Fibroblast of lung (primary cell): ENCODE measurements around the gene MAN2C1. TPM values are rescaled to one million over a fixed set of nuclear protein-coding genes. Genes with fewer than 3 reads are reported as not detected.
"Not testable (repeated sequence)": the region's sequence is repeated elsewhere in the genome, so short reads cannot be mapped to it uniquely, and the experiment has no call there.

Experiments
- DNase-seq, 2 donors: peaks; one replicate each; pipeline versions ENCODE4 v3.0.0 to v3.0.0-alpha.2; 2010; ENCODE audit warnings: low read depth in 2 of 2
- H2AFZ ChIP-seq: 2 replicates; pipeline ENCODE4 v1.5.1; 2012; ENCODE audit warnings: low read length, control low read depth, inconsistent platforms
- H3K27ac ChIP-seq: 2 replicates; pipeline ENCODE4 v1.5.1; 2011; ENCODE audit warnings: low read length, control low read depth; ENCODE audit not compliant: insufficient read depth
- H3K27me3 ChIP-seq: 2 replicates; pipeline ENCODE4 v1.5.1; 2011; ENCODE audit warnings: mild to moderate bottlenecking, low read length; ENCODE audit not compliant: control insufficient read depth, insufficient read depth
- H3K36me3 ChIP-seq: 2 replicates; pipeline ENCODE4 v1.5.1; 2011; ENCODE audit warnings: low read length; ENCODE audit not compliant: control insufficient read depth, insufficient read depth
- H3K4me1 ChIP-seq: 2 replicates; pipeline ENCODE4 v1.5.1; 2011; ENCODE audit warnings: low read length; ENCODE audit not compliant: control insufficient read depth, insufficient read depth; ENCODE audit errors: extremely low read depth
- H3K4me2 ChIP-seq: 2 replicates; pipeline ENCODE4 v1.5.1; 2011; ENCODE audit warnings: low read length, control low read depth; ENCODE audit not compliant: insufficient read depth; ENCODE audit errors: extremely low read depth
- H3K4me3 ChIP-seq, 4 experiments: fragments of 200-600 bp in 1 of 4; sonication (generic) in 1 of 4; replicated peaks in 1 of 4; 2 replicates each; pipeline ENCODE4 v1.5.1; 2011 to 2016; ENCODE audit warnings: low read length in 4 of 4, low read depth in 3 of 4, mild to moderate bottlenecking in 3 of 4, control low read depth in 2 of 4, inconsistent platforms in 1 of 4, mixed read lengths in 1 of 4; ENCODE audit not compliant: insufficient read depth in 1 of 4; ENCODE audit errors: control extremely low read depth in 1 of 4
- H3K79me2 ChIP-seq: 2 replicates; pipeline ENCODE4 v1.5.1; 2012; ENCODE audit warnings: mild to moderate bottlenecking, low read length, inconsistent platforms; ENCODE audit not compliant: control insufficient read depth, insufficient read depth
- H3K9ac ChIP-seq: 2 replicates; pipeline ENCODE4 v1.5.1; 2011; ENCODE audit warnings: mild to moderate bottlenecking, low read length, control low read depth; ENCODE audit not compliant: insufficient read depth
- H3K9me3 ChIP-seq: 2 replicates; pipeline ENCODE4 v1.5.1; 2012; ENCODE audit warnings: low read depth, low read length; ENCODE audit not compliant: control insufficient read depth, insufficient read depth
- H4K20me1 ChIP-seq: 2 replicates; pipeline ENCODE4 v1.5.1; 2011; ENCODE audit warnings: low read length; ENCODE audit not compliant: control insufficient read depth, insufficient read depth; ENCODE audit errors: extremely low read depth
- CTCF ChIP-seq, 2 donors: IDR thresholded peaks in 1 of 2; conservative IDR thresholded peaks in 1 of 2; 1 replicate in 1 of 2; 2 replicates in 1 of 2; pipeline ENCODE4 v1.5.1; 2011 to 2012; ENCODE audit warnings: low read length in 2 of 2, control low read depth in 1 of 2, inconsistent platforms in 1 of 2, low read depth in 1 of 2, mild to moderate bottlenecking in 1 of 2
- EZH2 ChIP-seq: IDR thresholded peaks from 2 replicates; pipeline ENCODE4 v1.5.1; 2012; ENCODE audit warnings: low read length, control low read depth, mild to moderate bottlenecking; ENCODE audit errors: missing control alignments
- polyA plus RNA-seq, 2 donors: library from polyadenylated mRNA; depleted of rRNA in 1 of 2; stranded (reverse) in 1 of 2; unstranded in 1 of 2; fragments of >200 nt; gene quantifications; 2 replicates each; pipeline ENCODE4 v1.2.1, GENCODE V29; 2011 to 2012; ENCODE audit warnings: missing spikeins in 1 of 2
- total RNA-seq: library from RNA; depleted of rRNA; stranded (reverse); fragments of >200 nt; gene quantifications from 2 replicates; pipeline ENCODE4 v1.2.1, GENCODE V29; 2014

The MAN2C1 gene
- total and polyA plus RNA-seq, 2 donors (not counting 1 experiment from before 2014, with no cell fraction given) = 40.6 to 124 TPM

GRCh38 chr15:75349851-75350588 lies 18.4 kb downstream of the MAN2C1 start:
- H3K4me2 ChIP-seq = no peak overlapping the region
- no peak overlapping the region for H2AFZ ChIP-seq
- H3K9ac ChIP-seq = no peak overlapping the region
- DNase-seq = no peak
- no peaks in the 10 kb centered on the region for H4K20me1 ChIP-seq
- peaks cover 5% of the 10 kb centered on the region for H3K27me3 ChIP-seq
- H3K27ac ChIP-seq = no peak overlapping the region
- no peak for TF ChIP-seq EZH2
- no peak for TF ChIP-seq CTCF (conservative IDR thresholded peaks at IDR 0.05 in 1 of 2, IDR thresholded peaks at IDR 0.05 in 1 of 2; ENCODE audit: low read depth in 1 of 2, low read length in 2 of 2)
- no peak overlapping the region for H3K4me3 ChIP-seq
- H3K4me1 ChIP-seq = no peaks in the 10 kb centered on the region
- H3K79me2 ChIP-seq = no peaks in the 10 kb centered on the region
- peaks cover 2% of the 10 kb centered on the region for H3K36me3 ChIP-seq
- H3K9me3 ChIP-seq = no peaks in the 10 kb centered on the region

GRCh38 chr15:75349351-75349669 lies 19.1 kb downstream of the MAN2C1 start:
- H3K27me3 ChIP-seq, H3K4me2 ChIP-seq: not testable (repeated sequence)

GRCh38 chr15:75348562-75349350 lies 19.7 kb downstream of the MAN2C1 start:
- Histone ChIP-seq H3K9me3 (no peaks in the 10 kb centered on the region), H3K36me3 (no peaks in the 10 kb centered on the region), H3K4me3 (peak overlapping the region; percentile 56 to 79 (median 70)), H4K20me1 (no peaks in the 10 kb centered on the region), H3K4me2 (peak overlapping the region; percentile 59), H3K27me3 (peaks cover 5% of the 10 kb centered on the region), H3K9ac (no peak overlapping the region), H3K4me1 (no peaks in the 10 kb centered on the region), H3K27ac (no peak overlapping the region), H3K79me2 (no peaks in the 10 kb centered on the region), H2AFZ (peak overlapping the region; percentile 33)
- TF ChIP-seq CTCF (conservative IDR thresholded peaks at IDR 0.05 in 1 of 2, IDR thresholded peaks at IDR 0.05 in 1 of 2; ENCODE audit: low read depth in 1 of 2, low read length in 2 of 2) (no peak), EZH2 (peak; percentile 75)
- no peak for DNase-seq

More at GRCh38 chr15:75349351-75349669, 19.1 kb downstream of the MAN2C1 start:
- not testable (repeated sequence) for H3K79me2 ChIP-seq, H3K9ac ChIP-seq, H4K20me1 ChIP-seq, H3K4me1 ChIP-seq, H3K4me3 ChIP-seq, H3K9me3 ChIP-seq, H3K36me3 ChIP-seq, H3K27ac ChIP-seq, H2AFZ ChIP-seq, DNase-seq
